ENCODE measurements around the gene CASTOR2.
"Not testable (repeated sequence)": the region's sequence is repeated elsewhere in the genome, so short reads cannot be mapped to it uniquely, and the experiment has no call there.

CASTOR2 gene

DNA sequence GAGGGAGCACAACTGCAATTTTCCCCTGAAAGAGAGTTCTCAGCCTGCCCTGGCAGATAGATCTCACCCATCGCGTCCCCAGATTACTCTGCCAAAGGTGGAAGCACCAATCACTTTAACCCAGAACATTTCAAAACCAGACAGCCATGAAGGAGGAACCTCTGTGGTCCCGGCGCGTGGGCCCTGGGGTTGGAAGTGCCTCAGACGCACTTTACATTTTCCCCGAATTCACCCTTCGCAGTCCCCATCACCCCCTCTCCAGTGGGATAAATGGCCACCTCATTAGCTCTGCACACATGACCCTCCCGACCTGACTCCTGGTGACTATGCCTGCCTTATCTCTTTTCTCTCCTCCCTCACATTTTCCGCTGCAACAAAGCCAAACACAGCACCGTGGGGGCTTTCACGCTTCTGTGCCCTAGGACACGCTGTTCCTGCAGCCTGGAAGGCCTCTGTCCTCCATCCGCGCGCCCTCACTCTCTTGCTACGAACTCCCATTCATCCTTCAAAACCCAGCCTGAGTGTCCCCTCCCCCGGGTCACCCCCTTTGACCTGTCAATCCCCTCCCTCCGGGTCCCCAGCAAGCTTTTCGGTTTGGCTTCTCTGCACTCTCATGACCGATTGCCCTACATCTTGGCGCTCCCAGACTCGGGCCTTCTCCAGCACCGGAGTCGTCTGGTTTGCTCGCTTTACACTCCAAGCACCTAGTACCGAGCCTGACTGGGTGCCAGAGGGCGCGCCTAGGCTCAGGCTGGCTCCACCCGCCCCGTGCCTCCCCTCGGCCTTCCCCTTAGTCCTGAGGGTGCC is 598 bp upstream of the CASTOR2 start:
- H3K27ac ChIP-seq (ENCODE audit: low read depth, low read length); H3K4me1 ChIP-seq (ENCODE audit: control insufficient read depth, insufficient read depth, low read length, unreplicated experiment); H2AFZ ChIP-seq (ENCODE audit: low read length, unreplicated experiment); H3K79me2 ChIP-seq (ENCODE audit: control insufficient read depth, insufficient read depth, low read length, unreplicated experiment); H3K36me3 ChIP-seq (ENCODE audit: insufficient read depth, low read length); H3K4me3 ChIP-seq (ENCODE audit: low read depth, low read length); H3K27me3 ChIP-seq (ENCODE audit: insufficient read depth, low read length): not testable (repeated sequence)

DNA sequence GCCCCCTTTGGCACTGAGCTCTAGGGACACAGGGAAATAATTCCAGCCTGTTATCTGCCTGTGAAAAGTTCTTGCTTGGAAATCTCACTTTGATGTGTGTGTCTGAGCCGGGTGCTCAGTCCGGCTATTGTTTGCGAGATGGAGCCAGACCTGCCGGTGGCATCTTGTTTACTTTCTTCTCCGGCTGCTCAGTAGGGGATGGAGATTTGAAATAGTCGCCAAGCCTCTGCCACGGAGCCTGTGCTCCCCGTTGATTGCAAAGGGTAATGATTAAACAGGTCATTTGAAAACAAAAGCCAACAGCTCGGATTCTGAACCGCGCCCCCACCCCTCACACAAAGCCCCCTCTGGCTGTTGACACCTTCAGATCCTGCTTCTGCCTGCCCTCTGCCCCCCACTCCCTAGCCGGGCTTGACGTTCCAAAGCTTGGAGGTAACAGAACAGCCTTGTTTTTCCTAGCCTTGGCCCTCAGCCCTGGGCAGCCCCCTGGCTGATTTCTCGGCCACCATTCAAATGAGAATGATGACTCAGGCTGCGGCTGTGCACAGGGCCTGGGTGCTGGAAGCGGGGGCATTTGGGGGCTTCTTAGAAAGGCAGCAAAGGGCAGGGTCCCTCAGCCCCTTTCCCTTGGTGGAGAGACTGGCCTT is 1.8 kb downstream of the CASTOR2 start:
- not testable (repeated sequence) for H3K27me3 ChIP-seq (ENCODE audit: insufficient read depth, low read length); H3K4me1 ChIP-seq (ENCODE audit: control insufficient read depth, insufficient read depth, low read length, unreplicated experiment); H3K27ac ChIP-seq (ENCODE audit: low read depth, low read length); H3K79me2 ChIP-seq (ENCODE audit: control insufficient read depth, insufficient read depth, low read length, unreplicated experiment); H3K36me3 ChIP-seq (ENCODE audit: insufficient read depth, low read length); H3K4me3 ChIP-seq (ENCODE audit: low read depth, low read length); H2AFZ ChIP-seq (ENCODE audit: low read length, unreplicated experiment)

DNA sequence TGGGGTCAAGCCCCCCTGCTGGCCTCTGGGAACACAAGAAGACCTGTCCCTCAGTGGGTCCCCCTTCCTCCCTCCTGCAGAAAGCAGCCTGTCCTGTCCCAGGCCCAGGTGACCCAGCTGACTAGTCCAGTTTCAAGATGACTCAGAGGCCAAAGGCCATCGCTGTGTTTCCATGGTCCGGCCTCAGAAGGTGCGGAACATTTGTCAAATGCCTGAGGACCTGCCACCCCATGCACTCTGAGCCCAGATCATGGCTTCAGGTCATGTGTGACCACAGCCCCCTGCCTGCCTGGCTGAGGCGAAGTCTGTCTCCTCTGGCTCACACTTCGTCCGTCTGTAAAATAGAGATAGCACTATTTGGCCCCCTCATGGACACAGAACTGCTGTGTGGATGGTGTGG is 2.4 kb downstream of the CASTOR2 start:
- not testable (repeated sequence) for H3K79me2 ChIP-seq (ENCODE audit: control insufficient read depth, insufficient read depth, low read length, unreplicated experiment); H3K27me3 ChIP-seq (ENCODE audit: insufficient read depth, low read length); H3K4me1 ChIP-seq (ENCODE audit: control insufficient read depth, insufficient read depth, low read length, unreplicated experiment); H2AFZ ChIP-seq (ENCODE audit: low read length, unreplicated experiment); H3K4me3 ChIP-seq (ENCODE audit: low read depth, low read length); H3K27ac ChIP-seq (ENCODE audit: low read depth, low read length); H3K36me3 ChIP-seq (ENCODE audit: insufficient read depth, low read length)

DNA sequence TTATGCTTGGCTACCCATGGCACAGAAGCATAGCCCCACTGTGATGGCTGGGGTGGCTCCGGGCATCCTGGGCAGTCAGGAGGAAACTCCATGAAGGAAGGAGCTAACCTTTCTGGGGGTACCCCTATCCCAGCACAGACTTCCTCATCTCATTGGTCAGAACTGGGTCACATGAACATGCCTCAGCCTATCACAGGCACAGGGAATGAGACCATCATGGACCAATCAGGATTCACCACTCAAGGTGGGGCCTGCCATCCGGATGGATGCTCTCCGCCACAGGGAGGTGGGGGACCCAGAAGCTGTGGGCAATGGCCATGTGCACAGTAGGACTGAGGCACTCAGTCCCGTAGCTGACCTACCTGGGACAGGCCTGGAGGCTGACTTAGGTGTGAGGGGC is 6.9 kb downstream of the CASTOR2 start:
- not testable (repeated sequence) for H3K4me3 ChIP-seq (ENCODE audit: low read depth, low read length); H2AFZ ChIP-seq (ENCODE audit: low read length, unreplicated experiment); H3K36me3 ChIP-seq (ENCODE audit: insufficient read depth, low read length); H3K27me3 ChIP-seq (ENCODE audit: insufficient read depth, low read length); H3K27ac ChIP-seq (ENCODE audit: low read depth, low read length); H3K4me1 ChIP-seq (ENCODE audit: control insufficient read depth, insufficient read depth, low read length, unreplicated experiment); H3K79me2 ChIP-seq (ENCODE audit: control insufficient read depth, insufficient read depth, low read length, unreplicated experiment)

DNA sequence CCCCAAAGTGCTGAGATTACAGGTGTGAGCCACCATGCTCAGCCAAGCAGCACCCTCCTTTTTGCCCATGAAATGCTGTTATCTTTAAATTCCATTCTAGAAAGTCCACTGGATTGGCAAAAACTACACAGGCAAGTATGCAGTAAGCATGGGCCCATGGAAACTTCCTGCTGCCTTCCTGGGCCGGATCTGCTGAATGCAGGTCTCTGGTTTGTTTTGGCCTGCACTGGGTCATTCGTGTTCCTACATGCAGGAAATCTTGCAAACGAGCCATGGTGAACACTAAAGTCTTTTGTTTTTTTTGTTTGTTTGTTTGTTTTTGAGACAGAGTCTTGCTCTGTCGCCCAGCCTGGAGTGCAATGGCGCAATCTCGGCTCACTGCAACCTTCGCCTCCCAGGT is 7.9 kb downstream of the CASTOR2 start:
- H3K79me2 ChIP-seq (ENCODE audit: control insufficient read depth, insufficient read depth, low read length, unreplicated experiment); H3K4me3 ChIP-seq (ENCODE audit: low read depth, low read length); H3K27me3 ChIP-seq (ENCODE audit: insufficient read depth, low read length); H2AFZ ChIP-seq (ENCODE audit: low read length, unreplicated experiment); H3K36me3 ChIP-seq (ENCODE audit: insufficient read depth, low read length); H3K27ac ChIP-seq (ENCODE audit: low read depth, low read length); H3K4me1 ChIP-seq (ENCODE audit: control insufficient read depth, insufficient read depth, low read length, unreplicated experiment): not testable (repeated sequence)

DNA sequence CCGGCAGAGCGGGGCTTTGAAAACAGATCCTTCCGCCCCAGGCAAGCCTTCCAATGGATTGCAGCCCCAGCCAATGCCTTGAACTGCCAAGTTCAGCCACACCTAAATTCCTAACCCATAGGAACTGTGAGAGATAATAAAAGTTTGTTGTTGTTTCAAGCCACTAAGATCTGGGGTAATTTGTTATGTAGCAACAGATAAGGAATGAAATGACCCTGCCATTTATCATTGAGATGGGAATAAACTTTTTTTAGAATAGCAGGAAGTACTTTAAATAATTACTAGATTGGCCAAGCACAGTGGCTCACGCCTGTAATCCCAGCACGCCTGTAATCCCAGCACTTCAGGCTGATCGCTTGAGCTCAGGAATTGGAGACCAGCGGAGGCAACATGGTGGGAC is 11.5 kb downstream of the CASTOR2 start:
- not testable (repeated sequence) for H3K4me1 ChIP-seq (ENCODE audit: control insufficient read depth, insufficient read depth, low read length, unreplicated experiment); H2AFZ ChIP-seq (ENCODE audit: low read length, unreplicated experiment); H3K36me3 ChIP-seq (ENCODE audit: insufficient read depth, low read length); H3K27me3 ChIP-seq (ENCODE audit: insufficient read depth, low read length); H3K27ac ChIP-seq (ENCODE audit: low read depth, low read length); H3K4me3 ChIP-seq (ENCODE audit: low read depth, low read length); H3K79me2 ChIP-seq (ENCODE audit: control insufficient read depth, insufficient read depth, low read length, unreplicated experiment)

DNA sequence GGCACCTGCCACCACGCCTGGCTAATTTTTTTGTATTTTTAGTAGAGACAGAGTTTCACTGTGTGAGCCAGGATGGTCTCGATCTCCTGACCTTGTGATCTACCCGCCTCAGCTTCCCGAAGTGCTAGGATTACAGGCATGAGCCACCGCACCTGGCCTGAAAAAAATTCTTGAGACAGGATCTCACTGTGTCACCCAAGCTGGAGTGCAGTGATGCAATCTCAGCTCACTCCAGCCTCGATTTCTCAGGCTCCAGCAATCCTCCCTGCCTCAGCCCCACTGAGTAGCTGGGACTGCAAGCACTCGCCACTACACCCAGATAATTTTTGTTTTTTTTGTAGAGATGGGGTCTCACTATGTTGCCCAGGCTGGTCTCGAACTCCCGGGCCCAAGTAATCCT is 13.0 kb downstream of the CASTOR2 start:
- H3K4me1 ChIP-seq (ENCODE audit: control insufficient read depth, insufficient read depth, low read length, unreplicated experiment); H2AFZ ChIP-seq (ENCODE audit: low read length, unreplicated experiment); H3K79me2 ChIP-seq (ENCODE audit: control insufficient read depth, insufficient read depth, low read length, unreplicated experiment); H3K36me3 ChIP-seq (ENCODE audit: insufficient read depth, low read length); H3K4me3 ChIP-seq (ENCODE audit: low read depth, low read length); H3K27me3 ChIP-seq (ENCODE audit: insufficient read depth, low read length); H3K27ac ChIP-seq (ENCODE audit: low read depth, low read length): not testable (repeated sequence)

DNA sequence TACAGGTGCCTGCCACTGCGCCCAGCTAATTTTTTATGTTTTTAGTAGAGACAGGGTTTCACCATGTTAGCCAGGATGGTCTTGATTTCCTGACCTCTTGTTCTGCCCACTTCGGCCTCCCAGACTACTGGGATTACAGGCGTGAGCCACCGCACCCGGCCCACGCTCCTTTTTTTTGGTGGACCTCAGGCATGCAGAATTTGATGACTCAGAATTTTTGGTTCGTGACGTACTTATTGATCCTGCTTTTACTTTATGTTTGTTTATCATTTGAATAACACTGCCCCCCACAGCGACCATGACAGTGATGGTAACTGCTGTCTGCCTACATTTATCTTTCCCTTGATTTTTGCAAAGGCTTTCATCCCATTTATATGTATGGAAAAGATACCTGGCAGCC is 23.9 kb downstream of the CASTOR2 start:
- H3K4me3 ChIP-seq (ENCODE audit: low read depth, low read length); H3K27ac ChIP-seq (ENCODE audit: low read depth, low read length); H3K4me1 ChIP-seq (ENCODE audit: control insufficient read depth, insufficient read depth, low read length, unreplicated experiment); H2AFZ ChIP-seq (ENCODE audit: low read length, unreplicated experiment); H3K79me2 ChIP-seq (ENCODE audit: control insufficient read depth, insufficient read depth, low read length, unreplicated experiment); H3K27me3 ChIP-seq (ENCODE audit: insufficient read depth, low read length); H3K36me3 ChIP-seq (ENCODE audit: insufficient read depth, low read length): not testable (repeated sequence)

DNA sequence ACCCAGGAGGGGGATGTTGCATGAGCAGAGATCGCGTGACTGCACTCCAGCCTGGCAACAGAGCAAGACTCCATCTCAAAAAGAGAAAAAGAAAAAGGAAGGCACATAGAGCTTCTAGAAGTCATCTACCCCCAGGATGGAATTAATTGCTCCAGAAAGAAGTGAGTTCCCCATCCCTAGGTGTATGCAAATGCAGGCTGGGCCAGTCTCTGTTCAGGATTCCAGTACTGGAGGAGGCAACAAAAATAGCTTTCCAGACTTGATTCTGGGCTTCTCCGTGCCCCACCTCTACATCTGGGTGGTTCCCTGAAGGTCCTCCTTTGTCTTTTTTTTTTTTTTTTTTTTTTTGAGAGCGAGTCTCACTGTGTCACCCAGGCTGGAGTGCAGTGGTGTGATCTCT is 28.6 kb downstream of the CASTOR2 start:
- H3K4me1 ChIP-seq (ENCODE audit: control insufficient read depth, insufficient read depth, low read length, unreplicated experiment): no peaks in the 10 kb centered on the region
- H3K4me3 ChIP-seq (ENCODE audit: low read depth, low read length): no peak overlapping the region
- no peak overlapping the region for H2AFZ ChIP-seq (ENCODE audit: low read length, unreplicated experiment)
- H3K79me2 ChIP-seq (ENCODE audit: control insufficient read depth, insufficient read depth, low read length, unreplicated experiment): no peaks in the 10 kb centered on the region
- H3K27ac ChIP-seq (ENCODE audit: low read depth, low read length): no peak overlapping the region
- no peaks in the 10 kb centered on the region for H3K36me3 ChIP-seq (ENCODE audit: insufficient read depth, low read length)
- H3K27me3 ChIP-seq (ENCODE audit: insufficient read depth, low read length): no peaks in the 10 kb centered on the region

DNA sequence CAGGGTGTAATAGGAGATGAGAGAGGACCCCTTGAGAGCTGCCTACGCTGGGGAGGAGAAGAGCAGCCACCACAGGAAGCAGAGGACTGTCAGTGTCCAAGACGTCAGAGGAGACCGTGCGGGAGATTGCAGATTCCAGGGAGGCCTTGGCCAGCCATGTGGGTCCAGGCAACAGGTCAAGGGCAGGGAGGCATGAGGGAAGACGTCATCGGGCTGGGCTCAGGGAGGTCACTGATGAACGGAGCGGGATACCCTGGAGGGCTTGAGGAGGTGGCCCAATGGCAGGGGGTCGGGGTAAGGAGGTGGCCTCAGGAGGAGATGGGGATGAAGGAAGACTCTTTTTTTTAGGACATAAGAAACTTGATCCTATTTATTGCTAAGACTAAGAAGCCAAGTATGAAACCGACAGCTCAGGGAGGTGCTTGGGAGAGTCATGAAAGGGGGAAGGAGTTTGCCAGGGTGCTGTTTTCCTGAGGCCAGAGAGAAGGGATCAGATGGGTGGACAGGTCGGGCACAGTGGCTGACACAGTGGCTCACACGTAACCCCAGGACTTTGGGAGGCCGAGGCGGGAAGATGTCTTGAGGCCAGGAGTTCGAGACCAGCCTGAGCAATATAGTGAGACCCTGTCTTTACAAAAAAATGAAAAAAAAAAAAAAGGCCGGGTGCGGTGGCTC is 30.5 kb downstream of the CASTOR2 start:
- H3K27ac ChIP-seq (ENCODE audit: low read depth, low read length); H3K36me3 ChIP-seq (ENCODE audit: insufficient read depth, low read length); H3K79me2 ChIP-seq (ENCODE audit: control insufficient read depth, insufficient read depth, low read length, unreplicated experiment); H3K4me1 ChIP-seq (ENCODE audit: control insufficient read depth, insufficient read depth, low read length, unreplicated experiment); H2AFZ ChIP-seq (ENCODE audit: low read length, unreplicated experiment); H3K27me3 ChIP-seq (ENCODE audit: insufficient read depth, low read length); H3K4me3 ChIP-seq (ENCODE audit: low read depth, low read length): not testable (repeated sequence)

DNA sequence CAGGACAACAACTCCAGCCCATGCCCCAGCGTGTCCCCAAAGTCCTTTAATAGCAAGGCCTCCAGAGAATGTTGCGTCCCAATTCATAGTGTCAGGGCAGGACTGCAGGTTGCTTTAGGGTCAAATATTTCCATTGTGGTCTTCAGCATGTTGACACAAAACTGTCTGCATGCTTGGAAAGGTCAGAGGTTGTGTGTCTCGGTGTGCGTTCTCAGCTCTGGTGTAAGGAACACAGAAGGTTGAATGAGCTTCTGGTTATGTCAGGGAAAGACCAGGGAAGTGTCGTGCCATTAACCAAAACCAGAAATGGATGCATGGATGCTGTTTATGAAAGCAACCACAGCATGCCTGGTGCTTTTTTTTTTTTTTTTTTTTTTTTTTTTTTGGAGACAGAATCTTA is 31.9 kb downstream of the CASTOR2 start:
- not testable (repeated sequence) for H3K4me1 ChIP-seq (ENCODE audit: control insufficient read depth, insufficient read depth, low read length, unreplicated experiment); H2AFZ ChIP-seq (ENCODE audit: low read length, unreplicated experiment); H3K4me3 ChIP-seq (ENCODE audit: low read depth, low read length); H3K79me2 ChIP-seq (ENCODE audit: control insufficient read depth, insufficient read depth, low read length, unreplicated experiment); H3K36me3 ChIP-seq (ENCODE audit: insufficient read depth, low read length); H3K27me3 ChIP-seq (ENCODE audit: insufficient read depth, low read length); H3K27ac ChIP-seq (ENCODE audit: low read depth, low read length)
